ENCODE measurements around the gene SLC2A5. TPM values are rescaled to one million over a fixed set of nuclear protein-coding genes. Genes with fewer than 3 reads are reported as not detected.

The SLC2A5 gene
- total RNA-seq, 1 donor from 2014 or later: 0.26 TPM

DNA sequence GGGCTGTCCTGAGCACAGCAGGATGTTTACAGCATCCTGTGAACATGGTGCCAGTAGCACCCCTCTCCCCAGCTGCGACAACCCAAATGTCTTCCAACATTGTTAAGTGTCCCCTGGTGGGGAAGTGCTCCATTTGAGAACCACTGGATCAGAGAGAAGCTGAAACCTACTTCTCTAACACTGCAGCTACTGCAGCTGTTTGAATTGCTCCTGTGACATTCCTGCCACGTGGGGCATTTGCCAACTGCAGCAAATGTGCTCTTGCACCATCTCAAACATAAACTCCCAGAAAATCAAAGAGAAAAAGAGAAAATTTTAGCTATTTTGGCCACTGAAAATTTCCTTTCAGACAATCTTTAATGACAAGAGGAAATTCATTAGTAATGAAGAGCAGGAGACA, 11.0 kb downstream of the SLC2A5 start:
- Histone ChIP-seq H3K36me3 (ENCODE audit: control insufficient read depth, insufficient read depth, low read length) (no peaks in the 10 kb centered on the region), H3K4me3 (ENCODE audit: low read depth, low read length) (no peak overlapping the region), H3K27me3 (ENCODE audit: control insufficient read depth, insufficient read depth, low read length) (no peaks in the 10 kb centered on the region)
- DNase-seq (ENCODE audit: low read depth) (no peak), FAIRE-seq (no peak)
- no peak for TF ChIP-seq CTCF (IDR thresholded peaks at IDR 0.05; ENCODE audit: insufficient read depth, low read length, severe bottlenecking)

- TF ChIP-seq CTCF (IDR thresholded peaks at IDR 0.05; ENCODE audit: insufficient read depth, low read length, severe bottlenecking): no peak
- Histone ChIP-seq H3K27me3 (ENCODE audit: control insufficient read depth, insufficient read depth, low read length) (no peaks in the 10 kb centered on the region), H3K4me3 (ENCODE audit: low read depth, low read length) (no peak overlapping the region), H3K36me3 (ENCODE audit: control insufficient read depth, insufficient read depth, low read length) (no peaks in the 10 kb centered on the region)
- DNase-seq (ENCODE audit: low read depth): no peak
- FAIRE-seq: no peak
These were observed 11.6 kb downstream of the SLC2A5 start for GRCh38 chr1:9057851-9058250.

DNA sequence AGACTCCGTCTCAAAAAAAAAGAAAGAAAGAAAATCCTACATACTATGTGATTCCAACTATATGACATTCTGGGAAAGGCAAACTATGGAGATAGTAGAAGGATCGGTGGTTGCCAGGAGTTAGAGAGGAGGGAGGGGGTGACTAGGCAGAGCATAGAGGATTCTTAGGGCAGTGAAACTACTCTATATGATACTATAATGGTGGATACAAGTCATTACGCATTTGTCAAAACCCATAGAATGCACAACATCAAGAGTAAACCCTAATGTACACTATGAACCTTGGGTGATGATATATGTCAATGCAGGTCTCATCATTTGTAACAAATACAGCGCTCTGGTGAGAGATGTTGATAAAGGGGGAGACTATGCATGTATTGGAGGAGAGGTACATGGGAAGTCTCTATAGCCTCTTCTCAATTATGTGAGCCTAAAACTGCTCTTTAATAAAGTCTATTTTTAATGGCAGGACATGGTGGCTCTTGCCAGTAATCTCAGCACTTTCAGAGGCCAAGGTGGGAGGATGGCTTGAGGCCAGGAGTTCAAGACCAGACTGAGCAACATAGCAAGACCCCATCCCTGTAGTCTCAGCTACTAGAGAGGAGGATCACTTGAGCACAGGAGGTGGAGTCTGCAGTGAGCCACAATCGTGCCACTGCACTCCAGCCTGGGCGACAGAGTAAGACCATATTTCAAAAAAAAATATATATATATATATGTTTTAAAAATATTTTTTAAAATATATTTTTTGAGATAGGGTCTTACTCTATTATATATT, 17.0 kb downstream of the SLC2A5 start:
- Histone ChIP-seq H3K36me3 (ENCODE audit: control insufficient read depth, insufficient read depth, low read length) (no peaks in the 10 kb centered on the region), H3K4me3 (ENCODE audit: low read depth, low read length) (no peak overlapping the region), H3K27me3 (ENCODE audit: control insufficient read depth, insufficient read depth, low read length) (no peaks in the 10 kb centered on the region)
- no peak for TF ChIP-seq CTCF (IDR thresholded peaks at IDR 0.05; ENCODE audit: insufficient read depth, low read length, severe bottlenecking)
- no peak for DNase-seq (ENCODE audit: low read depth)
- no peak for FAIRE-seq

- Histone ChIP-seq H3K36me3 (ENCODE audit: control insufficient read depth, insufficient read depth, low read length) (no peaks in the 10 kb centered on the region), H3K4me3 (ENCODE audit: low read depth, low read length) (no peak overlapping the region), H3K27me3 (ENCODE audit: control insufficient read depth, insufficient read depth, low read length) (no peaks in the 10 kb centered on the region)
- TF ChIP-seq CTCF (IDR thresholded peaks at IDR 0.05; ENCODE audit: insufficient read depth, low read length, severe bottlenecking): no peak
- no peak for DNase-seq (ENCODE audit: low read depth)
- FAIRE-seq: no peak
These were observed 18.1 kb downstream of the SLC2A5 start for GRCh38 chr1:9051379-9051778.

DNA sequence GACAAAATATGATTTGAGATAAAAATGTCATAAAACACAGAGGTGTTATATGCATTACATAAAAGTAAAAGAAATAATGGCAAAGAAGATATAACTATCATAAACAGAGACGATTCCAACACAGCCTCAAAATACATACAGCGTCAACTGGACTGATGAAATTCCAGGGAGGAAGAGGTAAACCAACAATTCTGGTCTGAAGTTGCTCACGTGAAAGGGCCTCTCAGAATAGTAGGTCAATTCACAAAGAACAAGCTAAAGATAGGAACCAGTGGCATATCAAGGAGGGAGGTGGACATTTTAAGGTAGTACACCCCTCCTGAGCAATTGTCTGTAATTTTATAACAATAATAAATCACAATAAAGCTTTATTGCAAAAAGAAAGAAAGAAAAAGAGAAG, 18.6 kb downstream of the SLC2A5 start:
- TF ChIP-seq CTCF (IDR thresholded peaks at IDR 0.05; ENCODE audit: insufficient read depth, low read length, severe bottlenecking): no peak

DNA sequence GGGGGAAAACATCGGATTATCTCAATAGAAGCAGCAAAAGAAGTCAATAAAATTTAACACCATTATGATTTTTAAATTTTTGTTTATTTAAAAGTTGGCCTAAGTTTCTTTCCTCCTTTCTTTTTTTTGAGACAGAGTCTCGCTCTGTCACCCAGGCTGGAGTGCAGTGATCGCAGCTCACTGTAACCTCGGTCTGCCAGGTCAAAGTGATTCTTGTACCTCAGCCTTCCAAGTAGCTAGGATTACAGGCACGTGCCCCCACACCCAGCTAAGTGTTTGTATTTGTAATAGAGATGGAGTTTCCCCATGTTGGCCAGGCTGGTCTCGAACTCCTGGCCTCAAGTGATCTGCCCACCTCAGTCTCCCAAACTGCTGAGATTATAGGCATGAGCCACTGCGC, 20.9 kb downstream of the SLC2A5 start:
- Histone ChIP-seq H3K27me3 (ENCODE audit: control insufficient read depth, insufficient read depth, low read length) (no peaks in the 10 kb centered on the region), H3K4me3 (ENCODE audit: low read depth, low read length) (no peak overlapping the region), H3K36me3 (ENCODE audit: control insufficient read depth, insufficient read depth, low read length) (no peaks in the 10 kb centered on the region)
- DNase-seq (ENCODE audit: low read depth): no peak
- no peak for TF ChIP-seq CTCF (IDR thresholded peaks at IDR 0.05; ENCODE audit: insufficient read depth, low read length, severe bottlenecking)
- FAIRE-seq: no peak

More for the DNA sequence above, 18.6 kb downstream of the SLC2A5 start:
- no peak for FAIRE-seq
- Histone ChIP-seq H3K4me3 (ENCODE audit: low read depth, low read length) (no peak overlapping the region), H3K27me3 (ENCODE audit: control insufficient read depth, insufficient read depth, low read length) (no peaks in the 10 kb centered on the region), H3K36me3 (ENCODE audit: control insufficient read depth, insufficient read depth, low read length) (no peaks in the 10 kb centered on the region)
- no peak for DNase-seq (ENCODE audit: low read depth)
